Naive thymus-derived CD8-positive, alpha-beta T cell (primary cell): ENCODE data around the gene AUTS2. TPM values are rescaled to one million over a fixed set of nuclear protein-coding genes. Genes with fewer than 3 reads are reported as not detected.

Experiments
- ATAC-seq, 2 donors: fragments of 150-1000 bp; cut with Tn5 transposase in 1 of 2; sonication (Bioruptor Pico), chemical (Tn5 transposase) in 1 of 2; 1 replicate in 1 of 2; 2 replicates in 1 of 2; pipeline ENCODE4 v1.10.0; 2021; ENCODE audit warnings: mild to moderate bottlenecking in 2 of 2, moderate library complexity in 2 of 2
- POLR2A ChIA-PET: fragments of 350-600 bp; sonication (Branson Sonifier 250); formaldehyde crosslinking; loops from one replicate; lab custom pipeline; 2021; ENCODE audit warnings: antibody characterized with exemption; lab: Charles Lee
- DNase-seq, 10 donors: peaks; one replicate each; pipeline versions ENCODE4 v3.0.0 to v3.0.0-alpha.2; 2020 to 2022
- H3K27ac Mint-ChIP-seq, 10 donors: one replicate each; pipeline ENCODE4 v1.8.0; 2020 to 2022; ENCODE audit warnings: mild to moderate bottlenecking in 10 of 10, mixed read lengths in 10 of 10, moderate library complexity in 4 of 10, inconsistent platforms in 1 of 10
- H3K27me3 Mint-ChIP-seq, 5 donors: one replicate each; pipeline ENCODE4 v1.8.0; 2021 to 2022; ENCODE audit warnings: mixed read lengths in 5 of 5
- H3K36me3 Mint-ChIP-seq, 3 donors: one replicate each; pipeline ENCODE4 v1.8.0; 2020 to 2022; ENCODE audit warnings: mixed read lengths in 3 of 3, mild to moderate bottlenecking in 2 of 3, inconsistent platforms in 1 of 3
- H3K4me1 Mint-ChIP-seq, 4 donors: one replicate each; pipeline ENCODE4 v1.8.0; 2021 to 2022; ENCODE audit warnings: mixed read lengths in 4 of 4
- H3K4me3 Mint-ChIP-seq, 10 donors: one replicate each; pipeline ENCODE4 v1.8.0; 2020 to 2022; ENCODE audit warnings: mild to moderate bottlenecking in 10 of 10, mixed read lengths in 10 of 10, moderate library complexity in 6 of 10, inconsistent platforms in 1 of 10
- H3K9me3 Mint-ChIP-seq, 9 donors: one replicate each; pipeline ENCODE4 v1.8.0; 2020 to 2022; ENCODE audit warnings: mixed read lengths in 9 of 9, mild to moderate bottlenecking in 3 of 9, inconsistent platforms in 1 of 9, moderate library complexity in 1 of 9
- polyA plus RNA-seq, 3 donors: library from polyadenylated mRNA; unstranded; fragments of 300-500 nt; fragmentation: Illumina TruSeq; gene quantifications; one replicate each; pipeline ENCODE4 v1.2.3, GENCODE V29; 2021
- total RNA-seq, 8 experiments: library from RNA in 2 of 8; stranded (reverse) in 2 of 8; gene quantifications; one replicate each; pipeline ENCODE4 v1.2.3 and lab custom pipeline; 2021 to 2026

The AUTS2 gene
- total and polyA plus RNA-seq, 5 experiments from 2014 or later = 0.36 to 4.6 (median 3.0) TPM

DNA sequence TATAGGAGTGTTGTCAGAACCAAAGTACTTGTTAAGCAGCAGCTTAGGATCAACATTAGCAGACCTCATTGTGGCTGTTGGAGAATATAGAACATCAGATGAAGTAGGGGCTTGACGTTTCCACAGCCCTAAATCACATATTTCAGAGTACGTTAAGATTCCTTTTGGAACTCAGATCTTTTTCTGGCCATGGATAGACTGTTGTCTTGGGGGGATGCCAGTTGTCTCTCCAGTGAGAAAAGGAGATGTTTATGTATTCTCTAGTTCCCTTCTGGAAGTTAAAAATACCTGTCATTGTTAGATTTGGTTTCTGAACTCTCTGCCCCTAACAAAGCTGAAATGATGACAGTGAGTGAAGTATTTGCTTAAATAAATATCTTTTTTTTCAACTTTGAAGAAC lies 191.3 kb downstream of the AUTS2 start:
- Mint-ChIP-seq H3K27ac (no peak overlapping the region), H3K9me3 (peaks cover 0 to 4% (median 0%) of the 10 kb centered on the region in 9 donors), H3K4me3 (no peak overlapping the region), H3K36me3 (no peaks in the 10 kb centered on the region), H3K27me3 (peaks cover 0 to 4% (median 0%) of the 10 kb centered on the region in 5 donors), H3K4me1 (no peaks in the 10 kb centered on the region)
- POLR2A ChIA-PET = no interaction called here
- ATAC-seq (no peak), DNase-seq (no peak)

DNA sequence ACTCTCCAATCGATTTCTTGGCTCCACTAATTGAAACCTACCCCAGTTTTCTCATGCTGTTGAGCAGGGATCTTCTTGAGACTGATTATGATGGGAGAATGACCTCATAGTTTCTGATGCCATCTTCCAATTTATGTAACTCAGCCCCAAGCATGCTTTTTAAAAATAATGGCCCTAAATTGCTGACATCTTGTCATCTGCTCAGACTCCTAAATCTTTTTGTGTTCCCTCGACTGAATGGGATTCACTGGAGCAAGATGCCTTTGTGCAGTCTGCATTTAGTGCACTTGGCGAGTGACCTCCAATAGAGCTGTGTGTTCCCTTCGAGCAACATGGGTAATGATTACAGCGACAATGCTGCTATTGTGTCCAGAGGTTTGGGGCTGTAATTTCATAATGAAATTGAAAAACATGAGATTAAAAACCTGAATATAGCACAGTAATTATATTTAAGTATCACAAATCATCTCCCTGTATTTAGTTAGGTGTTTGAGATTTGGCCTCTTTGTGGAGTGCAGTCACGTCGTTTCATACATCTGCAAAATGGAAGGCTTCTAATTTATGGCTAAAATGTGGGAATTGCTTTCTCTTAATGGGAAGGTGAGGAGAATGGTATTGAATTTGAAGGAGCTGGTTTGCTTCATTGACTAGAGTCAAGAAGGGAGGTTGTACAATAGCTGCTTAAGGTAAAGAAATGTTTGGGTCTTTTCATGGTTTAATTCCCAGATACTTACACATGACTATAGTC lies 192.9 kb downstream of the AUTS2 start:
- H3K4me3 Mint-ChIP-seq = no peak overlapping the region
- DNase-seq (no peak), ATAC-seq (no peak)
- no peak overlapping the region for H3K27ac Mint-ChIP-seq
- peaks cover 0 to 4% (median 0%) of the 10 kb centered on the region in 9 donors for H3K9me3 Mint-ChIP-seq
- H3K36me3 Mint-ChIP-seq = no peaks in the 10 kb centered on the region
- POLR2A ChIA-PET = no interaction called here
- peaks cover 0 to 4% (median 0%) of the 10 kb centered on the region in 5 donors for H3K27me3 Mint-ChIP-seq
- H3K4me1 Mint-ChIP-seq = no peaks in the 10 kb centered on the region

DNA sequence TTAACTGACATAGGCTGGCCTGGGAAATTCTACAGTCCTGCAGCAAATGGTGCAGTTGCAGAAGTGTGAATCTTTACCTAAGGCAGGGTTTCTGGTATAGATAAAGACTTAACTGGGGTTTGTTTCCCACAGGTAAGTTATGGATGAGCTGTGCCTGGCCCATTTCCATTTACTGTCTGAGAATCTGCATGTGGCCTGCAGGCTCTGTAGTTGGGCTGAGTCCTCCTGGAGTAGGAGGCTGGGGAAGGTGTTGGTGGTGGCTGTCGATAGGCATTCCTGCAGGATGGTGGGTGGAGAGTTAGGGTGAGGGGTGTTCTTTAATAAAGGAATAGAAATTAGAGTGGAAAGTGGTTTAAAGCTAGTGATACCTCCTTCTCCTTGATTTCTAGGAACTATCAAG lies 193.5 kb downstream of the AUTS2 start:
- Mint-ChIP-seq H3K27ac (no peak overlapping the region), H3K4me1 (no peaks in the 10 kb centered on the region), H3K36me3 (no peaks in the 10 kb centered on the region), H3K9me3 (peaks cover 0 to 4% (median 0%) of the 10 kb centered on the region in 9 donors), H3K27me3 (peaks cover 0 to 4% (median under 1%) of the 10 kb centered on the region in 5 donors), H3K4me3 (no peak overlapping the region)
- POLR2A ChIA-PET = no interaction called here
- DNase-seq = no peak
- no peak for ATAC-seq

DNA sequence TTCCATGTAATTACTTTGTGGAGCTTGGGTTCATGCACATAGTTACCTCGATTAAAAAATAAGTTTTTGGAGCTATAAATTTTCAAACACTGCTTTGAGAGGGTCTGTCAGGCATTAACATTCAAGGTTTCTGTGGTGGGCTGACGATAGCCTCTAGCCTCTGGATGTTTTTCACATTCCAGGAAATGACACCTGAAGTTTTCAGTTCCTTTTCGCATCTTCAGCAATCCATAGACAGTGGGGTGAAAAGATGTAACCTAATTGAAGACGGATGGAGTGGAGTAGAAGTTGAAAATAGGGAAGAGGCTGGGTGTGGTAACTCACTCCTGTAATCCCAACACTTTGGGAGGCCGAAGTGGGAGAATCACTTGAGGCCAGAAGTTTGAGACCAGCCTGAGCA lies 197.7 kb downstream of the AUTS2 start:
- peaks cover 0 to 1% (median 0%) of the 10 kb centered on the region in 9 donors for H3K9me3 Mint-ChIP-seq
- H3K27me3 Mint-ChIP-seq = peaks cover 0 to 3% (median 1%) of the 10 kb centered on the region in 5 donors
- H3K4me1 Mint-ChIP-seq = peaks cover 0 to 2% (median 0%) of the 10 kb centered on the region in 4 donors
- ATAC-seq (no peak), DNase-seq (no peak)
- no peak overlapping the region for H3K4me3 Mint-ChIP-seq
- POLR2A ChIA-PET = no interaction called here
- no peaks in the 10 kb centered on the region for H3K36me3 Mint-ChIP-seq
- no peak overlapping the region for H3K27ac Mint-ChIP-seq

DNA sequence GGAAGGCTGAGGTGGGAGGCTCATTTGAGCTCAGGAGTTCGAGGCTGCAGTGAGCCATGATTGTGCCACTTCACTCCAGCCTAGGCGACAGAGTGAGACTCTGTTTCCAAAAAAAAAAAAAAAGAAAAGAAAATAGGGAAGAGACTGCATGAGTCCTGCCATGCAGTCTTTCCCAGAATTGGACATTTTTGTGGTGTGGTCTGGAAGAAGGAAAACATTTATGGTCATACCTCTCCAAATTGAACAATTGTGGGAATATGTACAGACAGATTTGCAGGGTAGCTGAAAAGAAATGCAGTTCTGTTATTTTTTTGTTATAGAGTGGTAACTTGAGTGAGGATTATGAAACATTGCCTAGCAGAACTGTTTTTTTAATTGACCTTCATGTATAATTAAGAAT lies 198.1 kb downstream of the AUTS2 start:
- H3K4me3 Mint-ChIP-seq = no peak overlapping the region
- H3K36me3 Mint-ChIP-seq = no peaks in the 10 kb centered on the region
- H3K27me3 Mint-ChIP-seq = peaks cover 0 to 3% (median 1%) of the 10 kb centered on the region in 5 donors
- POLR2A ChIA-PET = interaction anchor here (0.7 kb wide), 1 partner anchor 95 kb away, joined by 5 read pairs; no protein-coding TSS in a partner anchor
- DNase-seq (no peak), ATAC-seq (no peak)
- peaks cover 0 to 2% (median 0%) of the 10 kb centered on the region in 4 donors for H3K4me1 Mint-ChIP-seq
- H3K9me3 Mint-ChIP-seq = peaks cover 0 to 1% (median 0%) of the 10 kb centered on the region in 9 donors
- no peak overlapping the region for H3K27ac Mint-ChIP-seq

DNA sequence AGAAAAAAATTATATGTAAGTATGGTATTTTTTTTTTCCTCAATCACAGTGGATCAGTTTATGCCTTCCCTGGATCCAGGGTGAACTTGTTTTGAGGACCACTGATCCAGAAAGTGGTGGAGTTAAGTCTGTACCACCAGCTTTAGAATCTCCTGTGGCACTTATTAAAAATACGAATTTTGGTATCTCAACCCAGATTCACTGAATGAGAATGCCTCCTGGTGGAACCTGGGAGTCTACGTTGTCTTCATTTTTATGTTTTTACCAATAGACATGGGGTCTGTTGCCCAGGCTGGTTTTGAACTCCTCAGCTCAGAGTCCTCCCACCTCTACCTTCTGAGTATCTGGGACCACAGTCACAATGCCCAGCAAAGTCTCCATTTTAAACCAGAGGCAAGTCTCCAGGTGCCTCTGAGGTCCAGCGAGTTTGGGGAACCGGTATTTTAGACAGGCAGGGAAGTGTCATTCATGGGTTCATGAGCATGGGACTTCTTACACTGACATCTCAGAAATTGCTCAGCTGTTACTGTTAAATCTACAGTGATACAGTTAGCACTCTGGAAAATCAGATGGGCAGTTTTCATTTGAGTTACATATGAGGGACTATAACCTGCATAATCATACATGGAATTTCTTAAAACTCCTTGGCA lies 200.9 kb downstream of the AUTS2 start:
- Mint-ChIP-seq H3K27ac (no peak overlapping the region), H3K4me3 (no peak overlapping the region), H3K4me1 (peaks cover 0 to 10% (median 0%) of the 10 kb centered on the region in 4 donors), H3K36me3 (no peaks in the 10 kb centered on the region), H3K27me3 (peaks cover 0 to 8% (median 1%) of the 10 kb centered on the region in 5 donors), H3K9me3 (peaks cover 0 to 1% (median 0%) of the 10 kb centered on the region in 9 donors)
- POLR2A ChIA-PET = no interaction called here
- DNase-seq (no peak), ATAC-seq (no peak)

DNA sequence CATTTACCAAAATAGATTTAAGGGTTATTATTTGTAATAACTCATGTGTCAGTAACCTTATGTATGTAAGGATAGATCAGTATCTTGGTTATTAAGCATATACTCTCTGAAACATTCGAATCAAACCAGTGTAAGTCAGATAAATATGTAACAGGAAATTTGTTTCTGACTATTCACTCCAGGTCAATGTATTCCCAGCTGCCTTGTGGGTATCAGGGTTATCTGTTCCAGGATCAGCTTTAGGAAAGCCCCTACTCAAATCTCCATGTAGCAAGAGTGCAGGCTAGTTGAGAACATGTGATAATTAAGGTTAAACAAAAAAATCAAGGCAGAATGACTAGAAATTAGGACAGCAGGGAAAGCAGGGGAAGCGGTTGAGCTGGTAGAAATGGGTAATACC lies 201.7 kb downstream of the AUTS2 start:
- H3K27ac Mint-ChIP-seq = no peak overlapping the region
- POLR2A ChIA-PET = no interaction called here
- no peaks in the 10 kb centered on the region for H3K36me3 Mint-ChIP-seq
- no peak overlapping the region for H3K4me3 Mint-ChIP-seq
- no peak for DNase-seq
- no peak for ATAC-seq
- H3K9me3 Mint-ChIP-seq = peaks cover 0 to 1% (median 0%) of the 10 kb centered on the region in 9 donors
- H3K27me3 Mint-ChIP-seq = peaks cover 0 to 8% (median 1%) of the 10 kb centered on the region in 5 donors
- peaks cover 0 to 15% (median 0%) of the 10 kb centered on the region in 4 donors for H3K4me1 Mint-ChIP-seq

DNA sequence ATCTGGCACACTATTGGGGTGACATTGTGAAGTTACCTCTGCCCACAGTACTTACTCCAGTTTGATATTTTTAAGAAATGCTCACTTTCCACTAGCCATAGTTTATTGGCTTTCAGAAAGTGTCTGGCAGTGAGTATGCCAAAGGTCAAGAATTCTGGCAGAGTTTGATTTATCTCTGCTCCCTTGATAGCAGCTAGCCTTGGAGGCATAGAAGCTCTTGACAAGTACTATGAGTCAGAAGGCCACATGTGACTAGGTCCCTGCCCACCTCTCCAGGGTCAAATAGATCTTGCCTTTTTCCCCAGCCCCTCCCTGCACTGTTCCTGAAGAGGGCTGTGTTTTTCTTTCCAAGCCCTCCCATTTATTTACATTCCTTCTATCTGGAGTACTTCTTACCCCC lies 202.2 kb downstream of the AUTS2 start:
- Mint-ChIP-seq H3K9me3 (peaks cover 0 to 1% (median 0%) of the 10 kb centered on the region in 9 donors), H3K27me3 (peaks cover 0 to 4% (median 1%) of the 10 kb centered on the region in 5 donors), H3K4me1 (peaks cover 0 to 15% (median 0%) of the 10 kb centered on the region in 4 donors), H3K27ac (no peak overlapping the region), H3K36me3 (no peaks in the 10 kb centered on the region), H3K4me3 (no peak overlapping the region)
- ATAC-seq (no peak), DNase-seq (no peak)
- POLR2A ChIA-PET = no interaction called here

DNA sequence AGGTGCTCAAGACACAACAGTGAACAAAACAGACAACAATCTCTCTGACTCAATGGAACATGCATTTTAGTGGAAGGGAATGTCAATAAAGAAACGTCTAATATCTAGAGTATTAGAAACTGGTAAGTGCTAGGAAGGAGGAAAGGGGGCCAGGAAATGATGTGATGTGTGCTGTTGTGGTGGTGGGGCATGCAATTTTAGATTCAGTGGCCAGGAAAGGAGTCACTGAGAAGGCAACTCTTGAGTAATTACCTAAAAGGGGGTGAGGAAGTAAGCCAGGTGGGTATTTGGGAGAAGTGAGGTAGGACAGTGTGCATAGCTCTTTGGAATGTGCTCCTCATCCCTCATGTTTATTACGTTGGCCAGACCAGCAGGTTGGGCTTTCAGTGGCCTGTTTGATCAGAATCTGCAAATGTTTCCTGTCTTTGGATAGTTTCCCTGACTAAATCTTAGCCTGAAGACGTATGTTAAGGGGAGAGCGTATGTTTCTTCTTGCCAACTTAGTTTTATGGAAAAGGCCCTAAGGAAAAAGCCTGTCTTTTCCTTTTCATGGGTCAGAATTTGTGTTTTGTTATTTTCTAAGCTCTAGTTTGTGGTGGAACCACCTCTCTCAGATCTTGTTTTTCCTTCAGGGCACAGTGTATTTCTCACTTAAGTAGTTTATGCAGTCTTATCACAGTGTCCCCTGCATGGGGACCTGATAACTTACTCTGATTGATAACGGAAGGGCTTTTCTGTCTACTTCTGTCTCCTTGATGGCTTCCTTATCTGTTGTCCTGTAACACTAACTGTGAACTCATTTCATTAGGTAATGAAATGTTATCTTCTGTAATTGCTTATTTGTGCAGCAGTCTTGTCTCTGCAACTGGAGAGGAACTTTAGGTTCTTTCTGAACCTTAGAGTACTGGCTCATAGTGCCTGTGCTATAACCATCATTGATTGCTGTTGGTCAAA lies 203.7 kb downstream of the AUTS2 start:
- Mint-ChIP-seq H3K27ac (no peak overlapping the region), H3K27me3 (peaks cover 0 to 4% (median 0%) of the 10 kb centered on the region in 5 donors), H3K36me3 (no peaks in the 10 kb centered on the region), H3K9me3 (no peaks in the 10 kb centered on the region), H3K4me3 (no peak overlapping the region), H3K4me1 (peaks cover 0 to 15% (median 0%) of the 10 kb centered on the region in 4 donors)
- no peak for DNase-seq
- POLR2A ChIA-PET = no interaction called here
- no peak for ATAC-seq

DNA sequence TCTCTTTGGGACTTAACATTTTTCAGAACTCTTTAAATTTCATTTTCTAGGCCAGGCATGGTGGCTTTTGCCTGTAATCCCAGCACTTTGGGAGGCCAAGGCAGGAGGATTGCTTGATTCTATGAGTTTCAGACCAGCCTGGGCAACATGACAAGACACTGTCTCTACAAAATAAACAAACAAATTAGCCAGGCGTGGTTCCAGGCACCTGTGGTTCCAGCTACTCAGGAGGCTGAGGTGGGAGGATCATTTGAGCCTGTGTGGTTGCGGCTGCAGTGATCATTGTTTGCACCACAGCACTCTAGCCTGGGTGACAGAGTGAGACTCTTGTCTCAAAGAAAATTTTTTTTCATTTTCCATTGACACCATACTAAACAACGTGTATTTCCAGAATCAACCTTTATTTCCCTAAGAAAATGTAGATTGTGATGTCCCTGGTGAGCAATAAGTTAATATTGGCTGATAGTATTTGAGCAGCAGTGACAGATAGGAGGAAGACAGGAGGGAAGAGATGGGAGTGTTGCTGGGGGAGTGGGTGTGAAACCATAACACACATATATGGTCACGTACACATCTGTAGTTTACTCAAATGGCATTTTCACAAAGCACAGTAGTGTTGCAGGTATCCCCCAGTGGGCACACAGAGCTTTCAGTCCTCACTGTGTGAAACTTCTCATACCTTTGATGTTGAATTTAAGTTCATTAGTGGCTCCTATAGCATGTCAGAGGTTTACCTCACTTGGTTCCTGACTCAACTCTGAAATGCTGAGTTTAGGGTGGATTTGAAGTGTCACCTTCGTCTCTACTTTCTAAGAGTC lies 205.6 kb downstream of the AUTS2 start:
- Mint-ChIP-seq H3K4me1 (peaks cover 0 to 15% (median 0%) of the 10 kb centered on the region in 4 donors), H3K9me3 (no peaks in the 10 kb centered on the region), H3K27ac (no peak overlapping the region), H3K36me3 (no peaks in the 10 kb centered on the region), H3K27me3 (peaks cover 0 to 4% (median 0%) of the 10 kb centered on the region in 5 donors), H3K4me3 (no peak overlapping the region)
- POLR2A ChIA-PET = no interaction called here
- ATAC-seq = no peak
- DNase-seq = no peak

DNA sequence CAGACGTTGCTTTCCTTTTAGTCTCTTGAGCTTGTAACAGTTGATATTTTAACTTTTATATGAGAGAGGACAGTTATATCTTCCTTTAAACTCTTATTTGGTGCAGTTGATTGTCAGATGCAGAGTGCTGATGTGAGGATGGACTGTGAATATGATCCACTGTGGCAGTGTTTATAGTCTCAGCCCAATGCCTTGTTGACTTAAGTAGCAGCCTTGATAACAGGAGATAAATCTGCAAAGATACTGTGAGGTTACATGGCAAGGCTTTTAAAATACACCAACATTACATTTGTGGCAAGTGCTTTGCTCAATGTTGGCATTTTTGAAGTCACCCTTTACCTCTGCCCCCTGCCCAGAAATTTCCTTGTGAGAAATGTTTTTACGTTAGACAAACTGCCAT lies 206.7 kb downstream of the AUTS2 start:
- no peak for DNase-seq
- POLR2A ChIA-PET = no interaction called here
- Mint-ChIP-seq H3K9me3 (no peaks in the 10 kb centered on the region), H3K27ac (no peak overlapping the region), H3K4me3 (no peak overlapping the region), H3K4me1 (peaks cover 0 to 13% (median 0%) of the 10 kb centered on the region in 4 donors), H3K27me3 (peaks cover 0 to 7% (median 0%) of the 10 kb centered on the region in 5 donors), H3K36me3 (no peaks in the 10 kb centered on the region)
- ATAC-seq = no peak

DNA sequence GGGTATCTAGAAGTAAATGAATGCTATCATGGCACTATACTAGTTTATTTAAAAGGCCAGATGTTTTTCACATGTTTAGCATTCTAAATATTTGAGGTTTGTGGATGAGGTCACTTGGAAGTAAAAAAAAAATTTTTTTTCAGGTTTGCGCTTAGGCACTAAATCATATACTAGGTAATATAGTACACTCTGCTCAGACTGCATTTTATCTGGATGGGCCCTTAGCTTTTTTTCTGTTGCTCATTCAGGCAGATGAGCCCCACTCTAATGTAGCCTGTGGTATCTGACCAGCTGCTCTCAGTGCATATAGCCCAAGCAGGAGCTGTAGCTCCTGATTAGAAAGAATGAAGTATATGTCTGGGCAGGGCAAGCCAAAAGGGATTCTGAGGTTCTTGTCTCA lies 210.1 kb downstream of the AUTS2 start:
- H3K27ac Mint-ChIP-seq = no peak overlapping the region
- DNase-seq = no peak
- POLR2A ChIA-PET = no interaction called here

More for the DNA sequence above, 210.1 kb downstream of the AUTS2 start:
- H3K4me1 Mint-ChIP-seq = peaks cover 0 to 10% (median 0%) of the 10 kb centered on the region in 4 donors
- ATAC-seq = no peak
- H3K9me3 Mint-ChIP-seq = no peaks in the 10 kb centered on the region
- H3K4me3 Mint-ChIP-seq = no peak overlapping the region
- peaks cover 0 to 8% (median 0%) of the 10 kb centered on the region in 5 donors for H3K27me3 Mint-ChIP-seq
- no peaks in the 10 kb centered on the region for H3K36me3 Mint-ChIP-seq
